ENCODE results near the gene NDP.

Gene NDP

DNA sequence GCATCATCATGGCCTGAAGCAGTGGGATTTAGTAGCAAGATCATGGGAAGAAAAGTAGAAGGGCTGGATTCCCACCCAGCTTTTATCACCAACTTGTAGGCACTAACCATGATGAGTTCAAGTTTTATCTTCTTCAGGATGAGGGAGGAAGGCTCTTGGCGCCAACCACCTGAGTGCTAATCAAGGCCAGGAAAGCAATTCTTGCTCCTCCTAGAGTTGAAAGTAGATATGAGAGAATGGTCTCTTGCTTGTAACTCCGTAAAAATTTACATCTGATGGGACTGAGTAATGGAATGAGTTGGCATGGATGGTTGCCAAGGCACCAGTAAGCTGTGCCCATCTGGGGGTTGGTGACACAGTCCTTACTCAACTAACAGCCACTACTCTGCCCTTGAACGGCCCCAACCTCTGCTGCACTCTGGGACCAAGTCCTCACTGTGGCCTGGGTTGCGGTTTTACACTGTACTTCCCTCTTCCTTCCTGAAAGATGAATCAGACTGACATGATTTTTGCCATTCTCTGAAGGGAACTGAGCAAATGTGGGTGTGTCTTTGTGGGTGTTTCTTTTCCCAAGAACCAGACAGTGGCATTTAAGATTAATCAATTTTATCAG lies 39.4 kb upstream of the NDP start:
- DNase-seq (ENCODE audit: low read depth): no peak
- TF ChIP-seq, protein P1, sequence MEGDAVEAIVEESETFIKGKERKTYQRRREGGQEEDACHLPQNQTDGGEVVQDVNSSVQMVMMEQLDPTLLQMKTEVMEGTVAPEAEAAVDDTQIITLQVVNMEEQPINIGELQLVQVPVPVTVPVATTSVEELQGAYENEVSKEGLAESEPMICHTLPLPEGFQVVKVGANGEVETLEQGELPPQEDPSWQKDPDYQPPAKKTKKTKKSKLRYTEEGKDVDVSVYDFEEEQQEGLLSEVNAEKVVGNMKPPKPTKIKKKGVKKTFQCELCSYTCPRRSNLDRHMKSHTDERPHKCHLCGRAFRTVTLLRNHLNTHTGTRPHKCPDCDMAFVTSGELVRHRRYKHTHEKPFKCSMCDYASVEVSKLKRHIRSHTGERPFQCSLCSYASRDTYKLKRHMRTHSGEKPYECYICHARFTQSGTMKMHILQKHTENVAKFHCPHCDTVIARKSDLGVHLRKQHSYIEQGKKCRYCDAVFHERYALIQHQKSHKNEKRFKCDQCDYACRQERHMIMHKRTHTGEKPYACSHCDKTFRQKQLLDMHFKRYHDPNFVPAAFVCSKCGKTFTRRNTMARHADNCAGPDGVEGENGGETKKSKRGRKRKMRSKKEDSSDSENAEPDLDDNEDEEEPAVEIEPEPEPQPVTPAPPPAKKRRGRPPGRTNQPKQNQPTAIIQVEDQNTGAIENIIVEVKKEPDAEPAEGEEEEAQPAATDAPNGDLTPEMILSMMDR (IDR thresholded peaks at IDR 0.05; ENCODE audit: insufficient read depth, low read depth, low read length, missing control alignments): no peak
- H3K4me3 ChIP-seq (ENCODE audit: low read depth, low read length): no peak overlapping the region

DNA sequence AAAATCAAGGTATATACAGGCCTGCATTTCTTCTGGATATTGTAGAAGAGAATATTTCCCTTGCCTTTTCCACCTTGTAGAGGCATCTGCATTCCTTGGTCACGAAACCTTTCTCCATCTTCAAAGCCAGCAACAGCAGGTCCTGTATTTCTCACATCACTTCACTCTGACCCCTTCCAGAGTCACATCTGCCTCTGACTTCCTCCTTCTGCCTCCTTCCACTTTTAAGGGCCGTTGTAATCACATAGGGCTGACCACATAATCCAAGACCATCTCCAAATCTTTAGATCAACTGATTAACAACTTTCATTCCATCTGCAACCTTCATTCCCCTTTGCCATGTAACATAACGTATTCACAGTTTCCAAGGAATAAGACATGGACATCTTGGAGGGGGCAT lies 38.3 kb upstream of the NDP start:
- no peak overlapping the region for H3K4me3 ChIP-seq (ENCODE audit: low read depth, low read length)
- TF ChIP-seq, protein P1 (IDR thresholded peaks at IDR 0.05; ENCODE audit: insufficient read depth, low read depth, low read length, missing control alignments): no peak
- DNase-seq (ENCODE audit: low read depth): no peak

DNA sequence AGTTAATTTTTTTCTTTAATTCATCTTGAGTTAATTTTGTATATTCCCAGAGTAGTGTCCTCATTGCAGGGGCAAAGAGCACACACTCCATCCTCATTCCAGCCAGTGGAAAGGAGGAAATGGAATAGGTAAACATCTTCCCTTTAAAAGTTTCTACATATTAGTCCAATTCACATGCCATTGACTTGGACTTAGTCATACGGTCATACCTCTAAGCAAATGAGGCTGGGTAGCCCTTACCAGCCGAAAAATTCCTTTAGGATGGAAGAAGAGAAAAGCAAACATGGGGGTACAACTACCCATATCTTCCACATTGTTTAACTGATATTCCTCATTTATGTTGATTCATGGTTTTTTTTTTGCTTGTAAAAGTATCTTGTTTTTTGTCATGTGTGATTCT lies 37.4 kb upstream of the NDP start:
- DNase-seq (ENCODE audit: low read depth): no peak
- no peak overlapping the region for H3K4me3 ChIP-seq (ENCODE audit: low read depth, low read length)
- TF ChIP-seq, protein P1 (IDR thresholded peaks at IDR 0.05; ENCODE audit: insufficient read depth, low read depth, low read length, missing control alignments): no peak

DNA sequence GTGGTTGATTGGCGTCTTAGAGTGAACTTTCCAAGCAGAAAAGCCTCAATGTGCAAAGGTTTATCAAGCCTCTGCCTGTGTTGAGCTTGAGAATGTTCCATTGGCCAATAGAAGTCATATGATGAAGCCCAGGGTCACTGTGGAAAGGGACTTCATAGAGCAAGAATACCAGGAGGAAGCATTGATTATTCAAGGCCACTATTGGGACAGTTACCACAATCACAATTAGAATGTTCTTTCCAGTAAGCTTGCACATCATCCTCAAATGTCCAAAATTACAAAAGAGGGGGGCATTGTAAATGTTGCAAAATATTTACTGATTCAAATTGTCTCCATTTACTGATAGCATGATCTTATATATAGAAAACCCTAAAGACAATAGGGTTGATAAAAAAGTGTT lies 32.9 kb upstream of the NDP start:
- TF ChIP-seq, protein P1 (IDR thresholded peaks at IDR 0.05; ENCODE audit: insufficient read depth, low read depth, low read length, missing control alignments): no peak
- no peak for DNase-seq (ENCODE audit: low read depth)
- no peak overlapping the region for H3K4me3 ChIP-seq (ENCODE audit: low read depth, low read length)

DNA sequence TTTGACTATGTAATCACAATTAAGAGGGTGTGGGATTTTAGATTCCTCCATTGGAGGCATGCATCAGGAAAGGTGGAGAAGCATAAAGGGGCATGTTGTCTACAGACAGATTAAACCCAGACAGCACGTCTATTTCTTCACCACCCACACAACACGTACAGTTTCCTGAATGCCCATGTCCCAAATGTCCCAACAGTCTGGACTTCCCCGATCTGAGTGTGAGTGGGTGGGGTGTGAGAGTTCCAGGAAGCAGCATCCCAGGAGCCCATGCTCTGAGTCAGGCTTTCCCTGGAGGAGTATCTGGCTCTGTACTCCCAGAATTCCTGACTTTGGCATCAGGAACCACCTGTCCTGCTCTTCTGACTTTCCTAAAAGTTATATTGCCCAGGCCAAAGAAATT lies 30.8 kb upstream of the NDP start:
- H3K4me3 ChIP-seq (ENCODE audit: low read depth, low read length): no peak overlapping the region
- no peak for DNase-seq (ENCODE audit: low read depth)
- TF ChIP-seq, protein P1 (IDR thresholded peaks at IDR 0.05; ENCODE audit: insufficient read depth, low read depth, low read length, missing control alignments): no peak

DNA sequence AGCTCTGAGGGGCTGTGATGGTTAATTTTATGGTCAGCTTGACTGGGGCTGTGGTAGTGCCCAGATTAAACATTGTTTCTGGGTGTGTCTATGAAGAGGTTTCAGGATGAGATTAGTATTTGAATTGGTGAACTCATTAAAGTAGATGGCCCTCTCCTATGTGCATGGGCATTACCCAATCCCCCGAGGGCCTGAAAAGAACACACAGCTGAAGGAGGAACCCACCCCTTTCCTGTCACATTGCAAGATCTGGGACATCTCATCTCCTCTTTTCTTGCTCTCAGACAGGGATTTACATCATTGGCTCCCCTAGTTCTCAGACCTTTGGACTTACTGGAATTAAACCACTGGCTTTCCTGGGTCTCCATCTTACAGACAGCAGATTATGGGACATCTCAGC lies 29.4 kb upstream of the NDP start:
- DNase-seq (ENCODE audit: low read depth): no peak
- TF ChIP-seq, protein P1 (IDR thresholded peaks at IDR 0.05; ENCODE audit: insufficient read depth, low read depth, low read length, missing control alignments): no peak

DNA sequence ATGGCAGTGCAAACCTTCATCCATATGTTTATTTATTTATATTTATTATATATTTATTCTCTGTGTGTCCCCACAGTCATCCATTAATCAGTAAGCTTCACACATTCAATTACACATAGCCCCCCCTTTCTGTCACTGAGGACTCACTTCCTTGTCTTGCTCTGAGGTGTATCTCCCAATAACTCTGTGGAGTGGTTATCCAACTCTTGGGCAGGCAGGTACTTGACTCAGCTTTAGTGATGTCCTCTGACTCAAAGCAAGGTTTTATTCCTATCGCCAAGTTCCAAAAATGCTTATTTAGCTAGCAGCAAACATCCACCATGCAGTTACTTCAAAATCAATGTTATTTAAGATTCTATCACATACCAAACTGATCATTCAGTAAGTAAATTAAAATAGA lies 25.2 kb upstream of the NDP start:
- no peak for DNase-seq (ENCODE audit: low read depth)
- H3K4me3 ChIP-seq (ENCODE audit: low read depth, low read length): no peak overlapping the region
- TF ChIP-seq, protein P1 (IDR thresholded peaks at IDR 0.05; ENCODE audit: insufficient read depth, low read depth, low read length, missing control alignments): no peak

More for the DNA sequence above, 29.4 kb upstream of the NDP start:
- no peak overlapping the region for H3K4me3 ChIP-seq (ENCODE audit: low read depth, low read length)

Measured in GM12865 (cell line).